AG08395 (cell line): ENCODE data around the gene SAPCD2.

Source experiments
- DNase-seq: peaks from one replicate; pipeline ENCODE4 v3.0.0; 2012; ENCODE audit warnings: mixed read lengths, low spot score

SAPCD2 gene

GRCh38 chr9:137031904-137032640, 38.3 kb downstream of the SAPCD2 start, which contains the start of gene FUT7:
Gene FUT7 (minus strand): TSS chr9:137032088. CDS start chr9:137031991, 97 bp downstream.
- DNase-seq: no peak

GRCh38 chr9:137030538-137031527, 39.5 kb downstream of the SAPCD2 start:
- DNase-seq: no peak

GRCh38 chr9:137030006-137030405, 40.4 kb downstream of the SAPCD2 start:
- DNase-seq: no peak

GRCh38 chr9:137029058-137029936, 41.1 kb downstream of the SAPCD2 start:
- DNase-seq: peak; percentile 74

GRCh38 chr9:137028263-137029057, 41.9 kb downstream of the SAPCD2 start:
- DNase-seq: peak; percentile 76

- no peak for DNase-seq
Measured at GRCh38 chr9:137027369-137028262, 42.7 kb downstream of the SAPCD2 start, which contains the start of gene ABCA2. Gene ABCA2 (minus strand): TSS chr9:137028237. CDS start chr9:137028140, 97 bp downstream.

- DNase-seq: no peak
Measured at GRCh38 chr9:137026828-137027227, 43.5 kb downstream of the SAPCD2 start.

- no peak for DNase-seq
Measured at GRCh38 chr9:137026384-137026783, 44.0 kb downstream of the SAPCD2 start.

- DNase-seq: no peak
Measured at GRCh38 chr9:137025517-137025966, 44.8 kb downstream of the SAPCD2 start.

- no peak for DNase-seq
Measured at GRCh38 chr9:137023583-137023991, 46.8 kb downstream of the SAPCD2 start.

GRCh38 chr9:137023157-137023556, 47.2 kb downstream of the SAPCD2 start:
- DNase-seq: no peak

- no peak for DNase-seq
Measured at GRCh38 chr9:137022662-137023008, 47.7 kb downstream of the SAPCD2 start.

- peak; percentile 69 for DNase-seq
Measured at GRCh38 chr9:137021979-137022661, 48.2 kb downstream of the SAPCD2 start.

- no peak for DNase-seq
Measured at GRCh38 chr9:137021568-137021978, 48.8 kb downstream of the SAPCD2 start.

GRCh38 chr9:137020771-137021567, 49.4 kb downstream of the SAPCD2 start:
- no peak for DNase-seq

- DNase-seq: no peak
Measured at GRCh38 chr9:137019891-137020683, 50.3 kb downstream of the SAPCD2 start.

- no peak for DNase-seq
Measured at GRCh38 chr9:137018761-137019559, 51.4 kb downstream of the SAPCD2 start.
